Measurements from ENCODE around the gene CLEC3B.

- TF ChIP-seq EZH2 (IDR thresholded peaks at IDR 0.05; ENCODE audit: low read depth): no peak
- TF ChIP-seq, protein P1, sequence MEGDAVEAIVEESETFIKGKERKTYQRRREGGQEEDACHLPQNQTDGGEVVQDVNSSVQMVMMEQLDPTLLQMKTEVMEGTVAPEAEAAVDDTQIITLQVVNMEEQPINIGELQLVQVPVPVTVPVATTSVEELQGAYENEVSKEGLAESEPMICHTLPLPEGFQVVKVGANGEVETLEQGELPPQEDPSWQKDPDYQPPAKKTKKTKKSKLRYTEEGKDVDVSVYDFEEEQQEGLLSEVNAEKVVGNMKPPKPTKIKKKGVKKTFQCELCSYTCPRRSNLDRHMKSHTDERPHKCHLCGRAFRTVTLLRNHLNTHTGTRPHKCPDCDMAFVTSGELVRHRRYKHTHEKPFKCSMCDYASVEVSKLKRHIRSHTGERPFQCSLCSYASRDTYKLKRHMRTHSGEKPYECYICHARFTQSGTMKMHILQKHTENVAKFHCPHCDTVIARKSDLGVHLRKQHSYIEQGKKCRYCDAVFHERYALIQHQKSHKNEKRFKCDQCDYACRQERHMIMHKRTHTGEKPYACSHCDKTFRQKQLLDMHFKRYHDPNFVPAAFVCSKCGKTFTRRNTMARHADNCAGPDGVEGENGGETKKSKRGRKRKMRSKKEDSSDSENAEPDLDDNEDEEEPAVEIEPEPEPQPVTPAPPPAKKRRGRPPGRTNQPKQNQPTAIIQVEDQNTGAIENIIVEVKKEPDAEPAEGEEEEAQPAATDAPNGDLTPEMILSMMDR (conservative IDR thresholded peaks at IDR 0.05): no peak
These were observed 29.5 kb upstream of the CLEC3B start for GRCh38 chr3:44996556-44996969.

Measured in PC-9 (cell line).